Testis (tissue), 3 donors: ENCODE data around the gene PPP1R2C. TPM values are rescaled to one million over a fixed set of nuclear protein-coding genes. Genes with fewer than 3 reads are reported as not detected.

ENCODE experiments used
- DNase-seq: peaks from one replicate; pipeline ENCODE4 v3.0.0-alpha.2; 2019
- H3K27ac ChIP-seq, 2 donors: fragments of 200-600 bp; sonication (generic); one replicate each; pipeline ENCODE4 v1.5.1; 2019
- H3K27me3 ChIP-seq: fragments of 200-600 bp; sonication (generic); one replicate; pipeline ENCODE4 v1.5.1; 2019
- H3K36me3 ChIP-seq: fragments of 200-600 bp; sonication (generic); one replicate; pipeline ENCODE4 v1.5.1; 2017; ENCODE audit warnings: low read depth; ENCODE audit errors: missing control alignments
- H3K4me1 ChIP-seq: fragments of 200-600 bp; sonication (generic); one replicate; pipeline ENCODE4 v1.5.1; 2019
- H3K4me3 ChIP-seq, 2 donors: fragments of 200-600 bp; sonication (generic); one replicate each; pipeline ENCODE4 v1.5.1; 2017 to 2019
- H3K9me3 ChIP-seq: fragments of 200-600 bp; sonication (generic); one replicate; pipeline ENCODE4 v1.5.1; 2017
- CTCF ChIP-seq, 3 experiments: fragments of 450-650 bp in 2 of 3; fragments of 200-600 bp in 1 of 3; sonication (generic) in 1 of 3; IDR thresholded peaks; one replicate each; pipeline ENCODE4 v1.5.1; 2016 to 2019; ENCODE audit warnings: antibody characterized with exemption in 3 of 3, mild to moderate bottlenecking in 2 of 3, moderate library complexity in 1 of 3
- POLR2A ChIP-seq: fragments of 450-650 bp; IDR thresholded peaks from one replicate; pipeline ENCODE4 v1.6.1; 2017; ENCODE audit warnings: antibody characterized with exemption, mild to moderate bottlenecking, moderate library complexity
- WGBS, 2 donors: methylation state at CpG; one replicate each; pipeline ENCODE4 v1.1.5; 2018; 5-methylcytosine and 5-hydroxymethylcytosine counted together
- intact Hi-C: fragments of 100-400 bp; cut with DNase I; formaldehyde crosslinking; loops from one replicate; pipeline ENCODE4 v1.15.1; 2023; ENCODE audit warnings: low total_unique reads
- polyA plus RNA-seq: library from polyadenylated mRNA; stranded (reverse); fragments of 350-450 nt; fragmentation: Illumina TruSeq; extraction: RNeasy Lipid Tissue Mini Kit (QIAGEN cat#74804); gene quantifications from one replicate; pipeline ENCODE4 v1.2.3, GENCODE V29; 2014; ENCODE audit warnings: low read depth, low replicate concordance; ENCODE audit not compliant: insufficient read depth
- total RNA-seq, 2 donors: library from RNA; depleted of rRNA; stranded (reverse); fragments of >200 nt; gene quantifications; one replicate each; pipeline ENCODE4 v1.2.3, GENCODE V29; 2016

Gene PPP1R2C
- total and polyA plus RNA-seq, 3 donors from 2014 or later: 20.1 to 69.6 (median 54.8) TPM

DNA sequence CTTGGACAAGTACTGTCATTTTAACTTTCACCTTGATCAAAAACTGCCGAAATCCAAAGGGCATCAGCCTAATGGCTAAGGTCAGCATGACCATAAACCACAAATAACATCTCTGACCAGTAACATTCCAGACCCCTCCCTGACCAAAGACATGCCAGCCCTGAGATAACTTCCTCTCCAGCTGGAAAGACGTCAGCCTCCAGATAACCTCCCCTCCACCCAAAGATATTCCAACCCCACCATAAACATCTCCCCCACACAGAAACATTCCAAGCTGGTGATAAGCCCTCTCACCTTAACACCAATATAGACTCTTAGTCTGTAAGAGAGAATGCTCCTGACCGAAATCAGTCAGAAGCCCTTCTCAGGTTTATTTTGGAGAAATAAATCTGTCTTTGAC is 7.4 kb downstream of the PPP1R2C start:
- no peaks in the 10 kb centered on the region for H3K27me3 ChIP-seq
- H3K4me1 ChIP-seq: no peaks in the 10 kb centered on the region
- H3K27ac ChIP-seq: no peak overlapping the region
- no peak overlapping the region for H3K4me3 ChIP-seq
- intact Hi-C loops: no loop called here
- no peak for TF ChIP-seq CTCF (IDR thresholded peaks at IDR 0.05)
- no peak for TF ChIP-seq POLR2A
- no peaks in the 10 kb centered on the region for H3K36me3 ChIP-seq
- 80 to 81% methylated on average over 3 of the region's 3 CpGs for WGBS, 2 donors
- no peak for DNase-seq
- H3K9me3 ChIP-seq: no peaks in the 10 kb centered on the region

DNA sequence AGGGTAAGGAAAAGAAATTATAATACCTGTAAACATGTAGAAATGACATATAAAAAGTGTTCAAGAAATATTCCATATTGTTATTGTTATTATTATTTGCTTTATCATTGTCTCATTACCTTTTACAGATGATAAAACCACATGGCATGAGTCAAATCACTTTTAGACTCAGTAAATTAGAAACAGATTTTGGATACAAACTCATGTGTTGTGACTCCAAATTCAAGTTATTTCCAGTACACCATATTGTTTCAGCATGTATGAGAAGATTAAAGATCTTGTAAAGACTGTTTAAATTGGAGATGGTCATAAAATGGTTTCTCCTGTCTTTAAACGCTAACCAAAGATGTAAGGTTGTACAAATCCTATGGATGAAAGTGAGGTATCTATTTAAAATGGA is 18.1 kb downstream of the PPP1R2C start:
- intact Hi-C loops: no loop called here
- no peak overlapping the region for H3K4me3 ChIP-seq
- H3K4me1 ChIP-seq: no peaks in the 10 kb centered on the region
- H3K27ac ChIP-seq: no peak overlapping the region
- no peak for TF ChIP-seq CTCF (IDR thresholded peaks at IDR 0.05)
- H3K27me3 ChIP-seq: no peaks in the 10 kb centered on the region
- no peaks in the 10 kb centered on the region for H3K36me3 ChIP-seq
- 88 to 96% methylated on average over 1 of the region's 1 CpG for WGBS, 2 donors
- H3K9me3 ChIP-seq: no peaks in the 10 kb centered on the region
- DNase-seq: no peak

GRCh38 chrX:42755815-42756214 is 22.1 kb downstream of the PPP1R2C start:
- no peaks in the 10 kb centered on the region for H3K4me1 ChIP-seq
- H3K4me3 ChIP-seq: no peak overlapping the region
- no peaks in the 10 kb centered on the region for H3K27me3 ChIP-seq
- 26 to 37% methylated on average over 5 to 6 of the region's 6 CpGs for WGBS, 2 donors
- DNase-seq: peak; percentile 30
- H3K9me3 ChIP-seq: no peaks in the 10 kb centered on the region
- intact Hi-C loops: no loop called here
- H3K27ac ChIP-seq: no peak overlapping the region
- TF ChIP-seq POLR2A (no peak), CTCF (IDR thresholded peaks at IDR 0.05) (no peak)
- no peaks in the 10 kb centered on the region for H3K36me3 ChIP-seq

DNA sequence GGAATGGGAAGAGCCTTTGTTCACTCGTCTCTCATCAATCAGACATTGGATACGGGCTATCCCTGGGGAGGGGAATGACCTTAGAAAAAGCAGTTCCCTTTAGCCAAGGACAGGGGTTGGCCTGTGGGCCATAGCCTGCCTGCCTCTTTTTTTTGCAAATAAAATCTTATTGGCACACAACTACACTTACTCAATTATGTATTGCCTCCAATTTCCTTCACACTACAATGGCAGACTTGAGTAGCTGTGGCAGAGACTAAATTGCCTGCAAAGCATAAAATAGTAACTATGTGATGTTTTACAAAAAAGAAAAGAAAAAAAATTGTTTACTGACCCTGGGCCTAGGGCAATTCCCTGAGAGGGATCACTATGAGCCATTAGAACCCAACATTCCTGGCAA is 23.4 kb downstream of the PPP1R2C start:
- 52 to 60% methylated on average over 1 to 2 of the region's 2 CpGs for WGBS, 2 donors
- intact Hi-C loops: no loop called here
- no peak for DNase-seq
- Histone ChIP-seq H3K27me3 (no peaks in the 10 kb centered on the region), H3K27ac (no peak overlapping the region), H3K4me1 (no peaks in the 10 kb centered on the region), H3K36me3 (no peaks in the 10 kb centered on the region), H3K9me3 (no peaks in the 10 kb centered on the region), H3K4me3 (no peak overlapping the region)
- TF ChIP-seq POLR2A (no peak), CTCF (IDR thresholded peaks at IDR 0.05) (no peak)

DNA sequence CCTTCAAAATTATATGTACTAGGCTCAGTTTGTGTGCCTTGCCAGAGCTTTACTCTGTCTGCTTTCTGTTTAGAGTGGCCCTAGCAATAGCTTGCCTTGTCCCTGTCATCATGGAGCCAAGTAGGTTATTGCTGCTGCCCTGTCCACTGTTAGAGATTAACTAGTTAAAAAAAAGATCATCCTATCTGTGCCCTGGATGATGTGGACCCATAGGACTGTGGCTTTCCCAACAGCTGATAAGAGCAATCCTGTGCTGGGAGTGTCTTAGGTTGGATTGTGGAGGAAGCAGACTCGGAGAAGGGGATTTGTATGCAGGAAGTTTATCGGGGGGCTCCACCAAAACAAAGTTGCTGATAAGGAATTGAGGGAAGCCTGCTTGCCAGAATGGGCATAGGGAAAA is 23.8 kb downstream of the PPP1R2C start:
- no peak for DNase-seq
- intact Hi-C loops: no loop called here
- no peak for TF ChIP-seq CTCF (IDR thresholded peaks at IDR 0.05)
- TF ChIP-seq POLR2A: no peak
- Histone ChIP-seq H3K36me3 (no peaks in the 10 kb centered on the region), H3K4me3 (no peak overlapping the region), H3K27ac (no peak overlapping the region), H3K27me3 (no peaks in the 10 kb centered on the region), H3K4me1 (no peaks in the 10 kb centered on the region), H3K9me3 (no peaks in the 10 kb centered on the region)
- WGBS, 2 donors: 83 to 88% methylated on average over 1 to 2 of the region's 2 CpGs
